Activated naive CD8-positive, alpha-beta T cell treated with anti-CD3 and anti-CD28 coated beads, Interleukin-2, amount 10 ng/mL, durations not matched to agents 7 days and 5 days (primary cell): Measurements from ENCODE around the gene SPHK2. TPM values are rescaled to one million over a fixed set of nuclear protein-coding genes. Genes with fewer than 3 reads are reported as not detected.
"Not testable (repeated sequence)": the region's sequence is repeated elsewhere in the genome, so short reads cannot be mapped to it uniquely, and the experiment has no call there.

Experiments used
- ATAC-seq: fragments of 150-1000 bp; cut with Tn5 transposase; one replicate; pipeline ENCODE4 v1.10.0; 2021; ENCODE audit warnings: low read depth, moderate library complexity
- POLR2A ChIA-PET: fragments of 350-600 bp; sonication (Branson Sonifier 250); formaldehyde crosslinking; loops from one replicate; lab custom pipeline; 2021; ENCODE audit warnings: antibody characterized with exemption; lab: Charles Lee
- DNase-seq: peaks from one replicate; pipeline ENCODE4 v3.0.0; 2021
- H3K27ac Mint-ChIP-seq: one replicate; pipeline ENCODE4 v1.8.0; 2022; ENCODE audit warnings: mild to moderate bottlenecking, mixed read lengths
- H3K27me3 Mint-ChIP-seq: one replicate; pipeline ENCODE4 v1.8.0; 2022; ENCODE audit warnings: mild to moderate bottlenecking, moderate library complexity, mixed read lengths
- H3K36me3 Mint-ChIP-seq: one replicate; pipeline ENCODE4 v1.8.0; 2021; ENCODE audit warnings: mild to moderate bottlenecking, mixed read lengths
- H3K4me1 Mint-ChIP-seq: one replicate; pipeline ENCODE4 v1.8.0; 2021; ENCODE audit warnings: mixed read lengths
- H3K4me3 Mint-ChIP-seq: one replicate; pipeline ENCODE4 v1.8.0; 2022; ENCODE audit warnings: mild to moderate bottlenecking, moderate library complexity, mixed read lengths
- H3K9me3 Mint-ChIP-seq: one replicate; pipeline ENCODE4 v1.8.0; 2021; ENCODE audit warnings: mixed read lengths
- total RNA-seq, 2 experiments: library from RNA; stranded (reverse); gene quantifications; one replicate each; pipeline ENCODE4 v1.2.3, GENCODE V29; 2021

SPHK2 gene
- total RNA-seq, 2 experiments from 2014 or later, result 31.4 to 31.8 TPM

DNA sequence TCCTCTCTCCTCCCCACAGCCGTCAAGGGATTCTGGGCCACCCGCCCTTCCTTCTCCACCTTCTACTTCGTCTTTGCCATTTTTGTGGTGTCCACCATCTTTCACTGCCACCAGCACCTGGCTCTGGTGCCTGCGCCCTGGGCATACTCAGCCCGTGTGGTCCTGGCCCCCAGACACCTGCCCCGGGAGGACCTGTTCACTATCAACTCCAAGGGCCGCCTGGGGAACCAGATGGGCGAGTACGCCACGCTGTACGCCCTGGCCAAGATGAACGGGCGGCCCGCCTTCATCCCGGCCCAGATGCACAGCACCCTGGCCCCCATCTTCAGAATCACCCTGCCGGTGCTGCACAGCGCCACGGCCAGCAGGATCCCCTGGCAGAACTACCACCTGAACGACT, 60.7 kb downstream of the SPHK2 start:
- H3K4me1 Mint-ChIP-seq, H3K9me3 Mint-ChIP-seq, ATAC-seq, H3K27me3 Mint-ChIP-seq, POLR2A ChIA-PET, H3K27ac Mint-ChIP-seq, DNase-seq, H3K4me3 Mint-ChIP-seq, H3K36me3 Mint-ChIP-seq: not testable (repeated sequence)

Other genes starting within 250 kb of the SPHK2 start
- 10 to 100 TPM; 75.8 to 75.9 TPM for gene KDELR1, start 228.0 kb upstream of the SPHK2 start, total RNA-seq
- gene GRIN2D, start 225.8 kb upstream of the SPHK2 start, total RNA-seq, result under 1 TPM; 0.14 to 0.17 TPM
- gene GRWD1, start 173.5 kb upstream of the SPHK2 start, total RNA-seq, result 10 to 100 TPM; 31.3 to 36.0 TPM
- 1 to 10 TPM; 1.4 TPM for gene KCNJ14, start 163.9 kb upstream of the SPHK2 start, total RNA-seq
- gene CYTH2, start 150.1 kb upstream of the SPHK2 start, total RNA-seq, result 10 to 100 TPM; 57.6 to 59.1 TPM
- gene LMTK3, start 107.7 kb upstream of the SPHK2 start, total RNA-seq, result 10 to 100 TPM; 10.2 to 12.8 TPM
- not detected for gene SULT2B1, start 67.3 kb upstream of the SPHK2 start, total RNA-seq
- gene SPACA4, start 12.8 kb upstream of the SPHK2 start, total RNA-seq, result not detected
- gene FAM83E, start 4.4 kb upstream of the SPHK2 start, total RNA-seq, result 1 to 10 TPM; 2.7 to 3.6 TPM
- gene RPL18, start 328 bp upstream of the SPHK2 start, total RNA-seq, result 1,000 to 10,000 TPM; 1,565 to 1,587 TPM
- gene DBP, start 17.9 kb downstream of the SPHK2 start, total RNA-seq, result 10 to 100 TPM; 34.0 to 34.8 TPM
- 10 to 100 TPM in 1 of 2 experiments, 1 to 10 TPM in 1; 9.7 to 10.4 TPM for gene CA11, start 26.7 kb downstream of the SPHK2 start, total RNA-seq
- 1 to 10 TPM; 1.8 to 2.3 TPM for gene NTN5, start 53.5 kb downstream of the SPHK2 start, total RNA-seq
- gene FUT2, start 76.5 kb downstream of the SPHK2 start, total RNA-seq, result not detected
- 1 to 10 TPM; 1.5 to 2.1 TPM for gene MAMSTR, start 100.2 kb downstream of the SPHK2 start, total RNA-seq
- not detected for gene RASIP1, start 121.1 kb downstream of the SPHK2 start, total RNA-seq
- not detected for gene IZUMO1, start 127.4 kb downstream of the SPHK2 start, total RNA-seq
- gene FUT1, start 133.1 kb downstream of the SPHK2 start, total RNA-seq, result under 1 TPM; 0.14 to 0.22 TPM
- not detected for gene FGF21, start 136.0 kb downstream of the SPHK2 start, total RNA-seq
- 10 to 100 TPM; 40.6 to 43.9 TPM for gene BCAT2, start 191.5 kb downstream of the SPHK2 start, total RNA-seq
- gene HSD17B14, start 217.0 kb downstream of the SPHK2 start, total RNA-seq, result 1 to 10 TPM; 2.6 to 3.3 TPM
- gene PLEKHA4, start 249.1 kb downstream of the SPHK2 start, total RNA-seq, result 1 to 10 TPM; 4.0 to 7.0 TPM